ENCODE measurements around the gene HMHB1. TPM values are rescaled to one million over a fixed set of nuclear protein-coding genes. Genes with fewer than 3 reads are reported as not detected.

Gene HMHB1
- total RNA-seq = not detected

DNA sequence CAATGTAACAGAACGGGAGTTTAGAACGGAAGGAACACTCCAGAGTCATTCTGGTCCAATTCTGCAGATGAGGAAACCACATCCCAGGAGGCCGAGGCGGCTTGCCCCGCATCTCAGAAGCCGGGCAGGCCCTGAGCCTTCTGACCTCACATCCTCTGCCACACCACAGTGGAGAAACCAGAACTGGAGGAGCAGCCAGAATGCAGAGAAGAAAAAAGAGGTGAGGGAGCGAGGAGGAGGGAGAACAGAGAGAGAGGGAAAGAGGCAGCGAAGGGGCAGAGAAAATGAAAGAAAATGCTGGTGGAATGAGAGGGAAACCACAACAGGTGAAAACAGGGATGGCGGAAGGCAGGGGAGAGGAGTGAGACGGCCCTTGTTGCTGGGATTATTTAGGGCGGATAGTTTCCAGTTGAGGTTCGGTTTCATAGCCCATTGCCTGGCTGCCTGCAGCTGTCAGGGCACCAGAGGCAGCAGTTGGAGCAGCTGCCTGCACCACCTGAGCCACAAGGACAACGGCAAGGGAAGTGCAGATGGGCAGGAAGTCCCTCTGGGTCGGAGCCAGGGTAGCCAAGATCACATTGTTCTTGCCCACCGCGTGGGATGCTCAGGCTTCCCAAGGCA is at the start of gene HMHB1:
HMHB1 (plus strand) TSS at position 77 of the 621 bp plus-strand sequence.

